GM18861 (cell line): ENCODE measurements around the gene IL19.
"Not testable (repeated sequence)": the region's sequence is repeated elsewhere in the genome, so short reads cannot be mapped to it uniquely, and the experiment has no call there.

Source experiments
- ATAC-seq: cut with Tn5 transposase; IDR thresholded peaks from one replicate; pipeline ENCODE4 v1.9.1; 2021; ENCODE audit not compliant: unreplicated experiment

Gene IL19

DNA sequence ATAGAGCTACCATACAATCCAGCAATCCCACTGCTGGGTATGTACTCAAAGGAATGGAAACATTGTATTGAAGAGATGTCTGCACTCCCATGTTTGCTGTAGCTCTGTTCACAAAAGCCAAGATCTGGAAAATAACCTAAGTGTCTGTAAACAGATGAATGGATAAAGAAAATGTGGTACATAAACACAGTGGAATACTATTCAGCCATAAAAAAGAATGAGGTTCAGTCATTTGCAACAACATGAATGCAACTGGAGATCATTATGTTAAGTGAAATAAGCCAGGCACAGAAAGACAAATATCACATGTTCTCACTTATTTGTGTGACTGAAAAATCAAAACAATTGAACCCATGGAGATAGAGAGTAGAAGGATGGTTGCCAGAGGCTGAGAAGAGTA is 83.1 kb downstream of the IL19 start:
- ATAC-seq = not testable (repeated sequence)

DNA sequence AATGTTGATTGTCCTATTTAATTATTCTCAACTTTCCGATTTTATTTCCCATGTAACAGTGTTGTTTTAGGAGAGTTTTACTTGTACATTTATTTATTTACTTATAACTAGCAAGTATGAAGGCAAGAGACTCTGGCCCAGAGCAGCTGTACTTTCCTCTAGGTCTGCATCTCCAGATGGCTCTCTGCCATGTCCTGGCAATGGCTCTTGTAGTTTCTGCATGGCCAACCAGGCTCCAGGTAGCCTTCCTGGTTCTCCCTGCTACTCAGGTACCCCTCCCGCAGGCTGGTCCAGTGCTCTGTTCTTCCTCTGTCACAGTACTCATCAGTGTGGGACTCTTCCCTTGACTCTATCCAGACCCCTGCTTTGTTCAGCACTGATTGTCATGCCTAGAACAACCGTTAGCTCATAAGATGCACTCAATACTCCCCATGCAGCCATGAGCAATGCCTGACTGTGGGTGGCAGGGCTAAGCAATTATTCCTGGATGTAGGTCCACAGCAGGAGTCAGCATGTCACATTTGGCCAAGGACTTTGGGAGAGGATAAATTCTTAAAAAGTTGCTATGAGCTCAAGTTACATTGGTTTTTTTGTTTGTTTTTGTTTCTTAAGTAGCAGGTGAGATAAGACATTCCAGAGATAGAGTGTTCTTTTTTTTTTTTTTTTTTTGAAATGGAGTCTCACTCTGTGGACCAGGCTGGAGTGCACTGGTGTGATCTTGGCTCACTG is 84.0 kb downstream of the IL19 start:
- no peak for ATAC-seq

- ATAC-seq = no peak
These were observed 85.3 kb downstream of the IL19 start for GRCh38 chr1:206855859-206856258.

GRCh38 chr1:206856674-206857464 is 86.3 kb downstream of the IL19 start:
- no peak for ATAC-seq

DNA sequence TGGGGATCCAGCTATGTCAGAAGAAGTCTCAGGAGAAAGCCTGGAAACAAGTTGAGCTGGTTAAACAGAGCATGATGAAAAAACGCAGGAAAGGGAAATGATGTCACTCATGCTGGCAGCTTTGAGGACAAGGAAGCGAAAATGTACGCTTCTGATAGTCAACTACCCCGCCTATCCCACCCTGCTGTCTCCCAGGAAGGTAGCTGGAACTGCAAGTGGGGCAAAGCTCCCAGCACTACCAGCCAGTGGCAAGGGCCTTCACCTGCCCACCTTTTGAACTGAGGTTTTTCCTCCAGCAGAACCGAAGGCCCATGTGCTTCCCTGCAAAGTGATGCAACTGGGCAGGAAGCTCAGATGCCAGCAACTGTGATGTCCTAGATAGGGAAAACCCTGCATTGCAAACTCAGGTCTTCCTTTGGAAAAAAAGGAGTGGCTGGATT is 88.5 kb downstream of the IL19 start:
- ATAC-seq = no peak

DNA sequence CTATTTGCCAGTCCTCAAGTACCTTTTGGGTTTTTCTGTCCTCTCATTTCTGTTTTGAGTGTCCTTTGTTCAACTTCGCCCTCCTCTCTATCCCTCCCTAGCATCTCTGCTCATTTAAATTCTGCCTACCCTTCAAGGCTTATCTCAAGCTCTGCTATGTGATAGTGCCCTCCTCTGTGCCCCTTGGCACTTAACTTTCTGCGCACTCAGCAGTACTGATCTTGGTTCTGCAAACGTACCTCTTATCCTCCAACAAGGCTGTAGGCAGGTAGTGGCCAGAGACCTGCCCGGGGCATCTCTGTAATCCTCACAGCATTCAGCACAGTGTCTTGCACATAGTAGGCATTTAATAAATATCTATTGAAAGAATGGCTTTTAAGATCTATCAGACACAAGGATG is 89.6 kb downstream of the IL19 start:
- no peak for ATAC-seq

GRCh38 chr1:206863266-206863665 is 92.7 kb downstream of the IL19 start:
- ATAC-seq = no peak

DNA sequence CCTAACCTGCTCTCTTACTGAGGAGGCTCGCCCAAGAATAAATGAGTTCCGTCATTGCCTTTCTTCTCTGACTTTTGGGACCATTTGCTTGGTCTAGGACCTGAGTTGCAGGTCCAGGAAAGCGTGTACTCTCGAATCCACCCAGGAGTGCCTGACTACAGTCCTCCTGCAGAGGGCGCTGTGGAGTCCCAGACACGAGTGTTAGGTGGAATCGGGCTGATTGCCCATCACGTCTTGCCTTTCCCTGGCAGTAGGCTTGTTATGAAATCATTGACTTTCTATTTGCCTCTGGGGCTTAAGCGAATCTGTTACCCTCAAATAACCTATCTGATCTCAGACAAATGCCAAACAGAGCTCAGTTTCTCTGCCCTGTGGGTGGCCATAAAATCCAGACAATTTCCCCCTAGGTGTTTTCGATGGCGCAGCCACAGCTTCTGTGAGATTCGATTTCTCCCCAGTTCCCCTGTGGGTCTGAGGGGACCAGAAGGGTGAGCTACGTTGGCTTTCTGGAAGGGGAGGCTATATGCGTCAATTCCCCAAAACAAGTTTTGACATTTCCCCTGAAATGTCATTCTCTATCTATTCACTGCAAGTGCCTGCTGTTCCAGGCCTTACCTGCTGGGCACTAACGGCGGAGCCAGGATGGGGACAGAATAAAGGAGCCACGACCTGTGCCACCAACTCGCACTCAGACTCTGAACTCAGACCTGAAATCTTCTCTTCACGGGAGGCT is 94.5 kb downstream of the IL19 start, which contains the start of gene IL20:
TSS of gene IL20 (plus strand) at position 685 of the 733 bp plus-strand sequence. CDS start 230 bp downstream, outside the sequence.
- ATAC-seq = no peak

GRCh38 chr1:206866062-206866461 is 95.5 kb downstream of the IL19 start:
- ATAC-seq = no peak

- no peak for ATAC-seq
These were observed 96.7 kb downstream of the IL19 start for GRCh38 chr1:206867239-206867638.

DNA sequence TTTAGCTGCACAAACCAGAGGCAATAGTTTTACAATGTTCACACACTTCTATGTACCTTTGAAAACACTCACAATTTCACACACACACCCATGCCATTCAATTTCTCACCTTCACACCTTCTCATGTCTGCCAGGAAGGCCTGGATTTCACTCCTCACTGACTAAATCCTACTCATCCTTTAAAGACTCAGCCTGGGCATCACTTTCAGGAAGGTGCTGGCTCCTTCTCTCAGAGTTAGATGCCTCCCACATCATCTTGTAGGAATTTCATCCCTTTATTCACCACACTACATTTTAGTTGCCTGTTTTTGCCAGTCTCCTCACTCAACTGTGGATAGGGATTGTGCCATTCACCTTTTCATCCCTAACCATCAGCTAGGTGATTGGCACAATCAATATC is 97.1 kb downstream of the IL19 start:
- no peak for ATAC-seq

DNA sequence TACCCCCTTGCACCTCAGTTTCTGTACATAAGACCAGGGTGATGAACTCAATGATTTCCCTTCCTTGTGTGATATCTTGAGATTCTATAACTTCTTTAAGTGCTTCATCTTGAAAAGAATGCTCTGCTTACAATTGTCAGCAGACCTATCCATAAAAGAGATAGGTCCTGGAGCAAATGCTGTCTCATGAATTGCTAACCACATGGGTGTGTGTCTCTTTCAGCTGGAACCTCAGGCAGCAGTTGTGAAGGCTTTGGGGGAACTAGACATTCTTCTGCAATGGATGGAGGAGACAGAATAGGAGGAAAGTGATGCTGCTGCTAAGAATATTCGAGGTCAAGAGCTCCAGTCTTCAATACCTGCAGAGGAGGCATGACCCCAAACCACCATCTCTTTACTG is 97.7 kb downstream of the IL19 start:
- no peak for ATAC-seq

DNA sequence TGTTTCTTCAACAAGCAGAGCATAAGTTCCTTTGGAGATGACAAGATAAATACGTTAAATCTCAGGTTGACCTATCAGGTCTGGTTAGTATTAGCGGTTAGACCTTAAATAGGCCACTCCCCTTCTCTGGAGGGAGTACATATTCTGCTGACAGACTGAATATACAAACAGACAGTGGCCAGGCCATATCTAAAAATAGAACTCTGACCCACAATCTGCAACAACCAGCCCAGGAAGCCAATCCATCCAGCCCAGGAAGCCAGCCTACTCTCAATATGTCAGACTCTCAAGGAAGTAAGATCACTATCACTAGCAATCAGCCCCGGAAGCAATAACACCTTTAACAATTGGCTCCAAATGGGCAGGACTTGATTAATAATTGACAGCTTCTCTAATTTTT is 101.6 kb downstream of the IL19 start:
- ATAC-seq = no peak

DNA sequence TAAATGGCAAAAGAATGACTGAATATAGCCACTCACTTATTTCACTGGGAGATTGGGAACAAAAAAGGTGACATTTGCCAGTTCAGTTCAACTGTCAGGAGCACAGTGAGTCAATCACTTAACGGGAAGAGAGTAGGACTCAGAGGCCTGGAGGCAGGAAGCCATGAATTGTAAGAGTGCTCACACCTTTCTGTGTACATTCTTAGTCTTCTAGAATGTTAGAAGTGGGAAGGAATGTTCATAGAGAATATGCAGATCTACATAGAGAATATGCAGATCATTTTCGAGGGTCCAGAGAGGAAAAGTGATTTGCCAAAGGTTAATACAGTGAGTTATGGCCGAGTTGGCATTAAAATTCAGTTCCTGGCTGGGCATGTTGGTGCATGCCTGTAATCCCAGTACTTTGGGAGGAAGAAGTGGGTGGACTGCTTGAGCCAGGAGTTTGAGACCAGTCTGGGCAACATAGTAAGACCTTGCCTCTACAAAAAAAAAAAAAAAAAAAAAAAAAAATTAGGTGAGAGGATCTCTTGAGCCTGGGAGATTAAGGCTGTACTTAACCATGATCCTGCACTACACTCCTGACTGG is 103.1 kb downstream of the IL19 start:
- ATAC-seq = no peak

- ATAC-seq = no peak
These were observed 105.3 kb downstream of the IL19 start for GRCh38 chr1:206875752-206876377.

DNA sequence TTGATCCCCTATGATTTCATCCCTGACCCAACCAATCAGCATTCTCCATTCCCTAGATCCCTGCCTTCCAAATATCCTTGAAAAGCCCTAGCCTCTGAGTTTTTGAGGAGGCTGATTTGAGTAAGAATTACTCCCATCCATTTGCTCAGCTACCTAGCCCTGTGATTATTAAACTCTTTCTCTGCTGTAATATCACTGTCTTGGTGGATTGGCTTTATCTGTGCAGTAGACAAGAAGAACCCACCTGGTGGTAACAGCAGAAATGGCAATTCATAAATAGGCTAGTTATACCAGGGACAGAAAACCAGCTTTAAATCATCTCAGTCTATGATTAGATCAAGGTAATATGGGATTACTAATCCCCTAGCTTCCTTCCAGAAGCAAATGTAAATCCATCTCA is 107.9 kb downstream of the IL19 start:
- ATAC-seq = no peak

- no peak for ATAC-seq
These were observed 109.7 kb downstream of the IL19 start for GRCh38 chr1:206880314-206880713.

- no peak for ATAC-seq
These were observed 112.0 kb downstream of the IL19 start for GRCh38 chr1:206882555-206882954.

DNA sequence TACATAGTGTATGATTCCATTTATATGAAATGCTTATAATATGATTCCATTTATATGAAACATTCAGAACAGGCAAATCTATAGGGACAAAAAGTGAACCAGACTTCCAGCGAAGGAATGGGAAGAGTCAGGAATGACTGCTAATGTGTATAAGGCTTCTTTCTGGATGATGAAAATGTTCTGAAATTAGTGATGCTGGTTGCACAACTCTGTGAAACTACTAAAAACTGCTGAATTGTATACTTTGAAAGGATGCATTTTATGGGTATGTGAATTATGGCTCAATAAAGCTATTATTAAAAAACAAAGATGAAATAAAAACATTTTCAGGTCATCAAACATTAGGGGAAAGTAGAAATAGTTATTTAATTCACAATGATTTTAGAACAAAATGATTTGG is 112.6 kb downstream of the IL19 start:
- ATAC-seq = no peak

DNA sequence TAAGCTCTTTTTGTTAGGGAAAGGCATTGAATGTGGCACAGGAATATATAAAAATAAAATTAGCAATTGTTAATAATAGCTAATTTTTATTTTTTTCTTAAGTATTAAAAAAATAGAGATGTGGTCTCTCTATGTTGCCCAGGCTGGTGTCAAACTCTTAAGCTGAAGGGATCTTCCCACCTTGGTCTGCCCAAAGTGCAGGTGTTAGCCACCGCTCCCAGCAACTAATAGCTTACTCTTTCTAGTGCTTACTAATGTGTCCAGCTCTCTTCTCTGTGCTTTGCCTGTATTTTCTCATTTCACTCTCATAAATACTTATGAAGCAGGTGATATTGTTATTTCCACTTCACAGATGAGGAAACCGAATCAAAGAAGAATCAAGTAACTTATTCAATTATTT is 113.3 kb downstream of the IL19 start:
- ATAC-seq = no peak
